HL-60 (cell line): Measurements from ENCODE around the gene KRT4.

Experiments used
- DNase-seq, 2 experiments: peaks; one replicate each; pipeline ENCODE4 v3.0.0-alpha.2; 2010 to 2020; ENCODE audit warnings: low read depth in 1 of 2, low spot score in 1 of 2
- H3K27ac ChIP-seq: fragments of 250-450 bp; sonication (Bioruptor Pico); replicated peaks from 2 replicates; pipeline ENCODE4 v1.5.1; 2020; ENCODE audit warnings: mild to moderate bottlenecking, moderate library complexity
- H3K27me3 ChIP-seq: fragments of 250-450 bp; sonication (Bioruptor Pico); 2 replicates; pipeline ENCODE4 v1.5.1; 2021; ENCODE audit warnings: mild to moderate bottlenecking, moderate library complexity; ENCODE audit not compliant: insufficient read depth, poor library complexity, severe bottlenecking
- H3K4me3 ChIP-seq: replicated peaks from 2 replicates; pipeline ENCODE4 v1.5.1; 2011; ENCODE audit warnings: mild to moderate bottlenecking, control low read depth, low read length; ENCODE audit not compliant: insufficient read depth
- CTCF ChIP-seq: IDR thresholded peaks from one replicate; pipeline ENCODE4 v1.5.1; 2011; ENCODE audit warnings: low read length, control low read depth, inconsistent platforms; ENCODE audit not compliant: insufficient read depth
- GABPA ChIP-seq: IDR thresholded peaks from 2 replicates; pipeline ENCODE4 v1.6.1; 2012; ENCODE audit warnings: low read depth
- POLR2AphosphoS5 ChIP-seq: IDR thresholded peaks from 2 replicates; pipeline ENCODE4 v1.6.1; 2012; ENCODE audit warnings: low read depth
- REST ChIP-seq: IDR thresholded peaks from 2 replicates; pipeline ENCODE4 v1.6.1; 2012; ENCODE audit warnings: low read depth; ENCODE audit not compliant: insufficient replicate concordance
- SPI1 ChIP-seq: IDR thresholded peaks from 2 replicates; pipeline ENCODE4 v1.6.1; 2012; ENCODE audit warnings: low read depth, mild to moderate bottlenecking, borderline replicate concordance

KRT4 gene

GRCh38 chr12:52781399-52782082 lies 32.4 kb downstream of the KRT4 start:
- no peak for DNase-seq
- Histone ChIP-seq H3K4me3 (no peak overlapping the region), H3K27me3 (peaks cover 7% of the 10 kb centered on the region), H3K27ac (no peak overlapping the region)
- TF ChIP-seq CTCF (no peak), POLR2AphosphoS5 (no peak), REST (no peak), GABPA (no peak), SPI1 (no peak)

GRCh38 chr12:52779914-52780313 lies 34.0 kb downstream of the KRT4 start:
- H3K4me3 ChIP-seq, result no peak overlapping the region
- H3K27me3 ChIP-seq, result peaks cover 10% of the 10 kb centered on the region
- no peak overlapping the region for H3K27ac ChIP-seq
- no peak for DNase-seq
- TF ChIP-seq POLR2AphosphoS5 (no peak), CTCF (no peak), SPI1 (no peak), GABPA (no peak), REST (no peak)

- Histone ChIP-seq H3K27ac (no peak overlapping the region), H3K4me3 (no peak overlapping the region), H3K27me3 (peaks cover 10% of the 10 kb centered on the region)
- no peak for DNase-seq
- TF ChIP-seq REST (no peak), GABPA (no peak), CTCF (no peak), SPI1 (no peak), POLR2AphosphoS5 (no peak)
Observed at GRCh38 chr12:52778833-52779232, 35.1 kb downstream of the KRT4 start.
